RKO (cell line): ENCODE data around the gene DNAJC8.

Experiments used
- DNase-seq: peaks from one replicate; pipeline ENCODE4 v3.0.0-alpha.2; 2016; ENCODE audit warnings: low spot score

DNAJC8 gene

DNA sequence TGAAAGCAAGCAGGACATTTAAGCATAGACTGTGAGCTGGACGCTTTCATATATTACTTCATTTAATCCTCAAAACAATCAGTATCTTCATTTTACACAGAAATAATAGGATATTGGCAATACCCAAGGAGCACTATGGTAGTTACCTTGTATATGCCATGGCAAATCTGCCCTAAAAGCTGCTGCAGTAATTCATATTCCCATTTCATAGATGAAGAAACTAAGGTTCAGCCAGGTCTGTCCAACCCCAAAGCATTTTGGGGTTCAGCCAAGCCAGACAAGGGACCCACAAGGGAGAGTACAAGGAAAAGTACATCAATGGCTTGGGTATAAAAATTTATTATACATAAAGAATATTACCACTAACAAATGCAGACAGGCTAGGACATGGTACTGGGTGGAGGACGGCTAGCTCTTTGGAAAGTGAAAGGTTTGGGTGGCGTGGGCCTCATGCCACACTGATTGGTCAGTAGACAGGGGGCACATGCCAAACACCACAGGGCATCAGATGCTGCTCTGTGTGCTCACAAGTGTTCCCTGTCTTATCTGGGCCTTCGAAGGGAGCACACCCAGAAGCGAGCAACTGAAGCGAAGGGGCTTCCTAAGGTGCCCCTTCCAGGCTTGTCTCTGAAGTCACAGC is 32.5 kb downstream of the DNAJC8 start:
- DNase-seq: no peak

GRCh38 chr1:28199328-28200233 is 33.2 kb downstream of the DNAJC8 start:
- no peak for DNase-seq

- DNase-seq: no peak
Observed at GRCh38 chr1:28197682-28198415, 35.0 kb downstream of the DNAJC8 start.

GRCh38 chr1:28196330-28196729 is 36.5 kb downstream of the DNAJC8 start:
- DNase-seq: no peak

GRCh38 chr1:28195780-28196179 is 37.0 kb downstream of the DNAJC8 start:
- DNase-seq: no peak

- DNase-seq: no peak
Observed at GRCh38 chr1:28194326-28195035, 38.3 kb downstream of the DNAJC8 start.

DNA sequence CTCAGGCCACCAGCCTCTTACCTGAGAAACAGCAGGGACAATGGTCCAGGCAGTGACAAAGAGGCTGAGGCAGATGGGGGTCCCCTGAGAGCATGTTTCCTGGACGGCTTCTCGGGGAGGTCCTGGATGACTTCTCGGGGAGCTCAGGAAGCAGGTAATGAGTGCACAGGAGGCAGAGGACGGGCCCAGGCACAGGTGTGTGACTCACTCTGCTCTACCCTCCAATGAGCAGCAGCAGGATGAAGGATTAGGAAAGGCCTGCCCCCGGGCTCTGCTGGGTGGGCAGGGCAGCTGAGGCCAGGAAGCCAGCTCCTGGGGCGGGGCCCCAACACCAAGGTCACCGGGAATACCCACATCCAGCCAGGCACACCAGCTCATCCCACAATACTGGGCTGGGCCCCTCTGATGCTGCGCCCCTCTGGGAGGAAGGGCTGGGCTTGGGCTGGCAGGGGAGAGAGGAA is 39.1 kb downstream of the DNAJC8 start:
- DNase-seq: no peak

DNA sequence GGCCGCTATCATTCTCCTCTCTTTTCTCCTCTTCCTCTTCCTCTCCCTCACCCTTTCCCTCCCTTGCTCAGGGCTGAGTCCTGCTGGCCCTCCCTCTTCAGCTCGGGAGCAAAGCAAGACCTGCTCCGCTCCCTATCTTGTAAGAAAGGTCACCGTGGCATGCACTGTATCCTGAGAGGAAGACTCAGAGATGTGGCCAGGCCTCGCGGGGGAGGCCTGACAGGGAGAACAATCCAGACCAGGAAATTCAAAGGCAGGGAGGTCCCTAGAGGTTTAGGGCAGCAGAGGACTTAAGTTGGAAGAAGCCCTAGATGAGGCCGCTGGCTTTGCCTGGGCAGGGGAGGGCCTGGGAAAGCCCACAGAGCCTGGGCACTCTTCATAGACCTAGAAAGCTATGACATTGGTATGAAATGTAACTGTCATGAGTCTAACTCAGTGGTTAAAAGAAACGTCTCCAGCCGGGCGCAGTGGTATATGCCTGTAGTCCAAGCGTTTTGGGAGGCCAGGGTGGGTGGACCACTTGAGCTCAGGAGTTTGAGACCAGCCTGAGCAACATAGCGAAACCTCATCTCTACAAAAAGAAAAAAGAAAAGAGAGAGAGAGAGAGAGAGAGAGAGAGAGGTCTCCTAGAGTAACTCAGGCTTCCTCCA is 41.7 kb downstream of the DNAJC8 start:
- DNase-seq: no peak

DNA sequence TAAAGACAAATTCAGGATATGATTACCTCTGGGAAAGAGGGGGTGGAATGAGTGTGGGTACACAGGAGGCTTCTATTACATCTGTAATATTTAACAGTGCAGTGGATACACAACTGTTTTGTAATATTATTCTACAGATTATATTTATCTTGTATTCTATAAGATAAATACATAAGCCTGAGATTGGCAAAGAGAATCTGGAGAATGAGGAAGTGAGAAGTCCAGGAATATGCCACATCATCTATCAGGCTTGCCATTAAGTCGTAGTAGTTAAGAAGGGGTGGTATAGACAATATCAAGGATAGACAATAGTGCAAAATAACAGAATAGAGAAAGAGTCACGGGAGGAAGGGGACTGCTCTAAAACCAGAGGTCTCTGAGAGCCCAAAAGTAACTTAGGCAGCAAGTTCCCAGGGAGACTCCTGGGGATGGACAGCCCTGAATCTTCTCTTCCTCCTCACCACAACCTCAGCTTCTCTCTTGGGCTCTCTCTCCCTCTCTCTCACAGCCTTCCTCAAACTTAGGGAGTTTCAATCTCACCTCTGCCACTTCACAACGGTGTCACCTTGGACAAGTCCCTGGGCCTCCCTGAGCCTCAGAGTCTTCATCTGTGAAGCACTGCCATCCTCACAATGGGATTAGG is 42.4 kb downstream of the DNAJC8 start:
- no peak for DNase-seq

- DNase-seq: no peak
Observed at GRCh38 chr1:28185071-28185470, 47.8 kb downstream of the DNAJC8 start.

GRCh38 chr1:28180306-28181305 is 52.2 kb downstream of the DNAJC8 start:
- no peak for DNase-seq

GRCh38 chr1:28178690-28179485 is 53.9 kb downstream of the DNAJC8 start:
- DNase-seq: no peak

- no peak for DNase-seq
Observed at GRCh38 chr1:28176492-28177470, 56.0 kb downstream of the DNAJC8 start, which contains the start of gene PTAFR. PTAFR (minus strand) TSS chr1:28176690; CDS start chr1:28151021, 25,669 bp downstream.

GRCh38 chr1:28175955-28176485 is 56.8 kb downstream of the DNAJC8 start:
- DNase-seq: no peak

- no peak for DNase-seq
Observed at GRCh38 chr1:28173980-28174297, 58.9 kb downstream of the DNAJC8 start.

- DNase-seq: peak; percentile 18
Observed at GRCh38 chr1:28173151-28173979, 59.5 kb downstream of the DNAJC8 start.
